22Rv1 (cell line): ENCODE results near the gene OR2G3.

Experiments used
- CTCF ChIP-seq: fragments of 450-650 bp; IDR thresholded peaks from 2 replicates; pipeline ENCODE4 v1.5.1; 2017; ENCODE audit warnings: mild to moderate bottlenecking
- ZFX ChIP-seq: fragments of 450-650 bp; IDR thresholded peaks from 2 replicates; pipeline ENCODE4 v1.6.1; 2017; ENCODE audit warnings: antibody characterized with exemption, borderline replicate concordance

- TF ChIP-seq CTCF (no peak), ZFX (no peak)
These were observed 33.4 kb downstream of the OR2G3 start for GRCh38 chr1:247638781-247639180.
